Stimulated activated CD4-positive, alpha-beta T cell treated with anti-CD3 and anti-CD28 coated beads, Interleukin-12 subunit alpha, Interleukin-12 subunit beta, amount 100 ng/mL, for 48 hours (primary cell): ENCODE data around the gene MRE11.
"Not testable (repeated sequence)": the region's sequence is repeated elsewhere in the genome, so short reads cannot be mapped to it uniquely, and the experiment has no call there.

Experiments
- DNase-seq, 3 donors: peaks; one replicate each; pipeline ENCODE4 v3.0.0-alpha.2; 2020; ENCODE audit warnings: low read depth in 2 of 3, low spot score in 1 of 3

MRE11 gene

DNA sequence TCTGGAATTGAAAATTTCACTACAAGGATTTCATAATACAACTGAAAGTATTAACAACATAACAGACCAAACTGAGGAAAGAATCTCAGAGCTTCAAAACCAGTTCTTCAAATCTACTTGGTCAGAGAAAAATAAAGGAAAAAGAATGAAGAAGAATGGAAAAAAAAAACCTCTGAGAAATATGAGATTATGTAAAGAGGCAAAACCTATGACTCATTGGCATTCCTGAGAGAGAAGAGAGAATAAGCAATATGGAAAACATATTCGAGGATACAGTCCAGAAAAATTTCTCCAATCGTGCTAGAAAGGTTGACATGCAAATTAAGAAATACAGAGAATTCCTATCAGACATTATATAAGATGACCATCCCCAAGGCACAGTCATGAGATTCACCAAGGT is 69.0 kb downstream of the MRE11 start:
- no peak for DNase-seq

DNA sequence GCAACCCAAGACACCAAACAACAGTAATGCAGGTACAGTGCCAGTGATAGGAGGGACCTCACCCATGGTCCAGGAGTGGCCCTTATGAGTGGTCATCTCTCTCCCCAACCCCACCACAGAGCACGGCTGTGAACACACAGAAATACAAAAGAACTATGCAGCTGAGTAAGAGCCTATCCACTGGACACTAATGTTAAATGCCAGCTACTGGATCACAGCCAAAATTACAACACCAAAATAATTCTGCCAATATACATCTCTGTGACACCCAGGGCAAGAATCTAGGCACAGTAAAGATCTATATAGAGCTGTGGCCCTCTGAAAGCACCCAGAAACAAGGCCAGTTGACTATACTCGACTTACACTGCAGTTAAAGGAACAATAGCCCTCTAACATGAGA is 69.6 kb downstream of the MRE11 start:
- no peak for DNase-seq

DNA sequence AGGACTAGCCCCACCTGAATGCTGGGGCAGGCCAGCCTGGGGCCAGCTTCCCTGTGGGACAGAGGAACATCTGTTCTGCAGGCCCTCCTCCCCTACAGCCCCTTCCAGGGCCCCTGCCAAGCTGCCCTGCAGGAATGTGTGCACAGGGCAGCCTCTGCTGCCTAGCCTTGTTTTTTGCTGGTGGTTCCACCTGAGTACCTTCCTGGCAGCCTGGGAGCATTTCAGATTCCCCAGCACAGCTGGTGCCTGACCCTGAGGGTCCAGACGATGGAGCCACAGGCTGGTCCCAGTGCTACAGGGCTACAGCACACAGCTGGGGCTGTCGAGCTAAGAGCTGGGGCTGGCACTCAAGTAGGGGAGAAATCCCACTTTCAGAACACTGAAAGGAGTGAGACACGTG is 70.1 kb downstream of the MRE11 start:
- no peak for DNase-seq

GRCh38 chr11:94418123-94418765 is 75.4 kb downstream of the MRE11 start:
- DNase-seq = no peak

DNA sequence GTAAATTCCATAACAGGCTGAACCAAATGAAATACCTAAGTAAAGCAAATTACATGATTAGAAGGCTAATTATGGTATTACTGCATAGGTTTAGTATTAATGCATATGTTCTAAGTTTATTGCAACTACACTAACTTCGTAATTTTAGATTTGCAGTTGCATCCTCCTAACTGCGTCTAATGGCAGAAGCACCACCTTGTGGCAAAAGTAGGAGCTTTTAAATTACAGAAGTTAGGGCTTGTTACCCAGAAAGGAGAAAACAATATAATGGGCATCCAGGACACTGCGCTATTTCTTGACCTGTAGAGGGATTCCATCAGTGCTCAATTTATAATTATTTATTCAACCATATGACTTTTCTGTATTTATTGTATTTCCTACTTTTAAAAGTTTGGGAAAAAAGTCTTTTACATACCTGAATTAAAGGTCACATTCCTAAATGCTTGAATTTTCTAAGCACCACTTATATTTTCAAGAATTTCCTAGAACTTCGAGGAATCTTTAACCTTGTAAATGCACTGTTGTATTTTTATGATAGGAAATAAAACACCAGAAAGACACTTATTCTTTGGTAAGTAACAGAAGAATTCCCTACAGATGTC is 76.2 kb downstream of the MRE11 start:
- DNase-seq = no peak

DNA sequence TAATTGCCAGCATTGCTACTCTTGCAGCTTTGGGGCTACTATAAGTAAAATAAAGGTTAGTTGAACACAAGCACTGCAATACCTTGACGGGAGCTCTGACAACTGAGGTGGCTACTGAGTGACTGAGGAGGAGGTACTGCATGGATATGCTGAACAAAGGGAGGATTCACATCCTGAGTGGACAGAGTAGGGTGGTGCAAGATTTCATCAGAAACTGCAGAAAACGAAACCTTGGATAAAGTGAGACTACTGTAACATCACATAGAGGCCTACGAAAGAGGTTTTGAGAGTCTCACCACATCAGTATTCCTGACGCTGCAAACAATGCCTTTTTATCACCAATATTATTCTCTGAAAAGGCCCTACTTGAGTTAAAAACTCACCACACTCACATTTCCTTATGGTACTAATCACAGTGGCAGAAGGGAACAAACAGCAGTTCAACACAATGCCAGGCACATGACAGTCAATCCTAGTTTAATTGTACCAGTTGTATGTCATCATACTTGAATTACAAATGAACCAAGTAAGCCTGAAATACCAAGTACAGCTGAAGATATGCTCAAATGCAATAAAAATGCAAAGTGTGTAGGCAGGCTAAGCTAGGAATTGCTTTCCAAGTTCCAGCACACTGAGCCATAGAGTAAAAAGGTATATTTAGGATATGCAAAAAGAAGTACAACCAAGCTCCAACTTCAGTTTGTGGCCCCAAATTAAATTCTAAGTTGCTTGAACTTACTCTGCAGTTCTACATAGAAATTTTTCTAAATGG is 88.4 kb downstream of the MRE11 start:
- DNase-seq = no peak

- no peak for DNase-seq
Measured at GRCh38 chr11:94402355-94402754, 91.3 kb downstream of the MRE11 start.

DNA sequence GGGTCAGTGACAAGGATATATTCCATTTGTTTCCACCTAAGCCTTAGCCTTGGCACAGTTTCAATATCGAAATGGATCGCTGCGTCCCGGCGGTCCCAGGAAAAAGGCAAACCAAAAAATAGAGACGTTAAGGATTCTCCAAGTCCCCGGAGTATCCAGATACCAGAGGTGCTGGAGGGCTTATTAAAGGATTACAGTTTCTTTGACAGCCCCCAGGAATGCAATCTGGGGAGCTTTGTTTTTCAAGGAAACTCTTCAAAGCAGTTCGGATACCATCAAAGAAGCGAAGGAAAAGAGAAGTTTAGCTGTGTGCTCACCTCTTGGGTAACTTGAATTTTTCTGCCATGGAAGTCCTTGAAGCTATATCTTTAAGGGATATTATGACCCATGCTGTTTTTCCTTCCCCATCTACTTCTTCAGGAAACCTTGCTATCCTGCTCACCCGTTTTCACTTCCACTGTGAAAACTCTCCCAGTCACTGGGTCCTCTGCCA is 91.8 kb downstream of the MRE11 start:
- no peak for DNase-seq

DNA sequence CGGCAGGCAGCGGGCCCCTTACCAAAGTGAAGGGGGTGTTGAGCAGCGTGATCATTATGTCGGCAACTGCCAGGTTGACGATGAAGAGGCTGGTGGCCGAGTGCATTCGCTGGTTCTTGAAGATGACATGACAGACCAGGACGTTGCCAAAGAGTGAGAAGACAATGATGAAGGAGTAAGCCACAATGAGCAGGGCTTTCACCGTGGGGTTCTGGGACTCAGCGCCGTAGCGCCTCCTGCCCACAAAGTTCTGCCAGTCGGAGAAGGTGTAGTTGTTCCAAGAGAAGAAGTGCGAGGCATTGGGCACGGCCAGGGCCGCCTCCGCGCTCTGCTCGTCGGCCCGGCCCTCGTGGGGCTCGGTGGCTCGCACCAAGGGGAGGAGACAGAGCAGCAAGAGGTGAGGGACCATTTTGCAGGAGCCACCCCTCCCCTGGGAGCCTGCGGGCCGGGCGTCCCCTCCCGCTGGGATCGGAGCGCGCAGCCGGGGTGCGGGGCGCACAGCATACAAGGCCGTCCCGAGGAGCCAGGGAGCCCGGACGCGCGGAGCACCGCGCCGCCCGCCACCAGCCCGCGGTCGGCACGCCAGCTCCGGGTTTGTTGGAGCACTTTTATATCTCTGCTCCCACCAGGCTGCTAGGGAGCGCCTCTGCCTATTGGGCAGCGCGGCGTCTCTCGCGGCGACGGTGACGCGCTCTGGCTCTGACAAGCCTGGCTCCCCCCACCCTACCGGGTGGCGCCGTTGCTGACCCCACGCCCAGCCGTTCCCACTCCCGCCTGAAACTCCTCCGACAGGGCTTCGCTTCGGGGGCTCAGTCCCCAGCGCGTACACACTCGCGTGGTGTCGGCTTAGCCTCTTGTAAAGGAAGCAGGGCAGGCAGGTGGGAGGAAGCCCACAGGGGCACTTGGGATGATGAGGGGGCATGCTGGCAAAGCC is 92.5 kb downstream of the MRE11 start, which contains the start of gene GPR83:
Gene GPR83, minus strand, starts transcription at position 581 of the 934 bp plus-strand sequence. Its CDS starts 172 bp downstream, at position 409.
- DNase-seq = no peak

- DNase-seq = no peak
Measured at GRCh38 chr11:94400457-94400838, 93.2 kb downstream of the MRE11 start.

GRCh38 chr11:94400050-94400449 is 93.6 kb downstream of the MRE11 start:
- no peak for DNase-seq

- DNase-seq = no peak
Measured at GRCh38 chr11:94398101-94398500, 95.5 kb downstream of the MRE11 start.

DNA sequence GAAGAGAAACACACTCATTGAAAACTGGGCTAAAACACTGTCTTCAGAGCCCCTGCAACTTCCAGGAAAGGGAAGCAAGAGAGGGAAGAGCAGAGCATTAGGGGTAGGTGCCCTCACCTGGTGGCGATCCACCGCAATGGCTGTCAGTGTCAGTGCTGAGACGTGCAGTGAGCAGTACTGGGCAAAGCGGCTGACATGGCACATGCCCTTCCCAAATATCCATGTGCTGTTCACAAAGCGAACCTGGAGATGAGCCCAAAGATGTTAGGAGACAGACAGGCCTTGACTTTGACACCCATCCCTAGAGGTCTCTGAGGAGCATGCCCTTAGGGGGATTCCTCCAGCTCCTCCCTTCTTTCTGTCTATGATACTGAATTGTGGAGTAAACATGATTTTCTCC is 97.4 kb downstream of the MRE11 start:
- no peak for DNase-seq

GRCh38 chr11:94391937-94392336 is 101.7 kb downstream of the MRE11 start:
- DNase-seq = not testable (repeated sequence)

- DNase-seq = no peak
Measured at GRCh38 chr11:94379613-94380012, 114.0 kb downstream of the MRE11 start.

- DNase-seq = no peak
Measured at GRCh38 chr11:94376841-94377240, 116.8 kb downstream of the MRE11 start.

DNA sequence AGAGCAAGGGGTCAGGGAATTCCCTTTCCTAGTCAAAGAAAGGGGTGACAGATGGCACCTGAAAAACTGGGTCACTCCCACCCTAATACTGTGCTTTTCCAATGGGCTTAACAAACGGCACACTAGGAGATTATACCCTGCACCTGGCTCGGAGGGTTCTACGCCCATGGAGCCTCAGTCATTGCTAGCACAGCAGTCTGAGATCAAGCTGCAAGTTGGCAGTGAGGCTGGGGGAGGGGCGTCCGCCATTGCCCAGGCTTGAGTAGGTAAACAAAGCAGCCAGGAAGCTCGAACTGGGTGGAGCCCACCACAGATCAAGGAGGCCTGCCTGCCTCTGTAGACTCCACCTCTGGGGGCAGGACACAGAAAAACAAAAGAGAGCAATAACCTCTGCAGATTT is 123.1 kb downstream of the MRE11 start:
- DNase-seq = not testable (repeated sequence)
